ENCODE results near the gene RAB3A. TPM values are rescaled to one million over a fixed set of nuclear protein-coding genes. Genes with fewer than 3 reads are reported as not detected.

Gene RAB3A
- total and polyA plus RNA-seq, 9 of the 15 experiments (the other 6 are each of a cell fraction or from before 2014, with no cell fraction given): 0.17 to 5.1 (median 0.90) TPM; not detected in 1

DNA sequence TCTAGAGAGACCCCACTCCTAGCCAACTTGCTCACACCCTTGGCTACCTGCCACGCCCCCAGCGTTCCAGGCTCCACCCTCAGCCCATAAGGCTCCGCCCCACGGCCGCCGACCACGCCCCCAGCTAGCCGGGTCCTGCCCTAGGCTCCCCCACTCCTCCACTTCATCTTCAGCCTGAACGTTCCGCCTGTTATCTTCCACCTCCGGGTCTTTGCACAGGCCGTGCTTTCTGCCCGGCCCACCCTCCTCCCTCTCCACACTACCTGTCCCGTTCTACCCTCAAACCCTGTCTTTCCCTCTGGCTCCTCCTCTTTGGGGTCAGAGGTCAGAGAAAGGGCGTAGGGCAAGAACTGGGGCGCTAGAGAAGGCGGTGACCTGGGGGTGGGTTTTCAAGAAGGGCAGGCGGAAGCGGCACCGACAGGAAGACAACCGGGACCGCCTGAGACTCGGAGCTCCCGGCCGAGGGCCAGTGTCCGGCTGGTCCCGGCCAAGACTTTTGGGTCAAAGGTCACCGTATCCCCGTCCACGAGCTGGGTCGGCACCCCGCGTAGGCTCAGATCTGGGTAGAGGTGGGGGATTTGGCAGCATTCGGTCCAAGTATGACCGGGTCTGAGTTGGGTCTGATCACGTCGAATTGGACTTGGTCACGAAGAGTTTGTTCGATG, 20.1 kb upstream of the RAB3A start (continued):
- TF ChIP-seq, protein P1, sequence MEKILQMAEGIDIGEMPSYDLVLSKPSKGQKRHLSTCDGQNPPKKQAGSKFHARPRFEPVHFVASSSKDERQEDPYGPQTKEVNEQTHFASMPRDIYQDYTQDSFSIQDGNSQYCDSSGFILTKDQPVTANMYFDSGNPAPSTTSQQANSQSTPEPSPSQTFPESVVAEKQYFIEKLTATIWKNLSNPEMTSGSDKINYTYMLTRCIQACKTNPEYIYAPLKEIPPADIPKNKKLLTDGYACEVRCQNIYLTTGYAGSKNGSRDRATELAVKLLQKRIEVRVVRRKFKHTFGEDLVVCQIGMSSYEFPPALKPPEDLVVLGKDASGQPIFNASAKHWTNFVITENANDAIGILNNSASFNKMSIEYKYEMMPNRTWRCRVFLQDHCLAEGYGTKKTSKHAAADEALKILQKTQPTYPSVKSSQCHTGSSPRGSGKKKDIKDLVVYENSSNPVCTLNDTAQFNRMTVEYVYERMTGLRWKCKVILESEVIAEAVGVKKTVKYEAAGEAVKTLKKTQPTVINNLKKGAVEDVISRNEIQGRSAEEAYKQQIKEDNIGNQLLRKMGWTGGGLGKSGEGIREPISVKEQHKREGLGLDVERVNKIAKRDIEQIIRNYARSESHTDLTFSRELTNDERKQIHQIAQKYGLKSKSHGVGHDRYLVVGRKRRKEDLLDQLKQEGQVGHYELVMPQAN (IDR thresholded peaks at IDR 0.05; ENCODE audit: borderline replicate concordance): peak; percentile 81
- TF ChIP-seq CREM (IDR thresholded peaks at IDR 0.05; ENCODE audit: low read depth) (peak; percentile 77), ZNF263 (CRISPR knock-in tag; IDR thresholded peaks at IDR 0.05; ENCODE audit: borderline replicate concordance) (peak; percentile 90), SRF (CRISPR knock-in tag; IDR thresholded peaks at IDR 0.05) (peak in 1 of 2 experiments; percentile 68; a peak in 2 of 4 replicates), MIER1 (IDR thresholded peaks at IDR 0.05; ENCODE audit: low read depth) (peak; percentile 77), BRD9 (IDR thresholded peaks at IDR 0.05; ENCODE audit: low read depth, partially characterized antibody) (peak; percentile 78), NR4A1 (CRISPR knock-in tag; IDR thresholded peaks at IDR 0.05) (no peak), NR4A1 (tag; IDR thresholded peaks at IDR 0.05) (peak; percentile 55; the same call in 1 of the 2 replicates), GATAD2A (IDR thresholded peaks at IDR 0.05) (peak; percentile 77), L3MBTL2 (IDR thresholded peaks at IDR 0.05) (peak; percentile 49; the same call in 1 of the 2 replicates), GABPB1 (CRISPR knock-in tag; IDR thresholded peaks at IDR 0.05) (peak; percentile 89), GABPA (tag; conservative IDR thresholded peaks at IDR 0.05; ENCODE audit: low read depth) (peak; percentile 86), RBFOX2 (IDR thresholded peaks at IDR 0.05; ENCODE audit: low read depth, low read length) (peak; percentile 79), TAF1 (IDR thresholded peaks at IDR 0.05; ENCODE audit: control insufficient read depth, extremely low read depth, insufficient read depth, low read length, severe bottlenecking) (peak; percentile 55), ZFP1 (CRISPR knock-in tag; IDR thresholded peaks at IDR 0.05) (no peak; the same call in 1 of the 2 replicates), USF1 (CRISPR knock-in tag; IDR thresholded peaks at IDR 0.05) (peak; percentile 39; the same call in 1 of the 2 replicates), MYNN (IDR thresholded peaks at IDR 0.05) (peak; percentile 64; the same call in 1 of the 2 replicates), MYNN (CRISPR knock-in tag; IDR thresholded peaks at IDR 0.05) (no peak)
- TF ChIP-seq, protein P2, sequence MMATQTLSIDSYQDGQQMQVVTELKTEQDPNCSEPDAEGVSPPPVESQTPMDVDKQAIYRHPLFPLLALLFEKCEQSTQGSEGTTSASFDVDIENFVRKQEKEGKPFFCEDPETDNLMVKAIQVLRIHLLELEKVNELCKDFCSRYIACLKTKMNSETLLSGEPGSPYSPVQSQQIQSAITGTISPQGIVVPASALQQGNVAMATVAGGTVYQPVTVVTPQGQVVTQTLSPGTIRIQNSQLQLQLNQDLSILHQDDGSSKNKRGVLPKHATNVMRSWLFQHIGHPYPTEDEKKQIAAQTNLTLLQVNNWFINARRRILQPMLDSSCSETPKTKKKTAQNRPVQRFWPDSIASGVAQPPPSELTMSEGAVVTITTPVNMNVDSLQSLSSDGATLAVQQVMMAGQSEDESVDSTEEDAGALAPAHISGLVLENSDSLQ (IDR thresholded peaks at IDR 0.05): peak; percentile 79
- TF ChIP-seq, protein P3, sequence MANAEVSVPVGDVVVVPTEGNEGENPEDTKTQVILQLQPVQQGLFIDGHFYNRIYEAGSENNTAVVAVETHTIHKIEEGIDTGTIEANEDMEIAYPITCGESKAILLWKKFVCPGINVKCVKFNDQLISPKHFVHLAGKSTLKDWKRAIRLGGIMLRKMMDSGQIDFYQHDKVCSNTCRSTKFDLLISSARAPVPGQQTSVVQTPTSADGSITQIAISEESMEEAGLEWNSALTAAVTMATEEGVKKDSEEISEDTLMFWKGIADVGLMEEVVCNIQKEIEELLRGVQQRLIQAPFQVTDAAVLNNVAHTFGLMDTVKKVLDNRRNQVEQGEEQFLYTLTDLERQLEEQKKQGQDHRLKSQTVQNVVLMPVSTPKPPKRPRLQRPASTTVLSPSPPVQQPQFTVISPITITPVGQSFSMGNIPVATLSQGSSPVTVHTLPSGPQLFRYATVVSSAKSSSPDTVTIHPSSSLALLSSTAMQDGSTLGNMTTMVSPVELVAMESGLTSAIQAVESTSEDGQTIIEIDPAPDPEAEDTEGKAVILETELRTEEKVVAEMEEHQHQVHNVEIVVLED (CRISPR knock-in tag; IDR thresholded peaks at IDR 0.05): peak; percentile 48; the same call in 1 of the 2 replicates
